CD4-positive, alpha-beta T cell treated with Interleukin-21 for 1 hour (primary cell): Measurements from ENCODE around the gene RGS6.

Experiments used
- DNase-seq: peaks from one replicate; pipeline ENCODE4 v3.0.0-alpha.2; 2020

RGS6 gene

DNA sequence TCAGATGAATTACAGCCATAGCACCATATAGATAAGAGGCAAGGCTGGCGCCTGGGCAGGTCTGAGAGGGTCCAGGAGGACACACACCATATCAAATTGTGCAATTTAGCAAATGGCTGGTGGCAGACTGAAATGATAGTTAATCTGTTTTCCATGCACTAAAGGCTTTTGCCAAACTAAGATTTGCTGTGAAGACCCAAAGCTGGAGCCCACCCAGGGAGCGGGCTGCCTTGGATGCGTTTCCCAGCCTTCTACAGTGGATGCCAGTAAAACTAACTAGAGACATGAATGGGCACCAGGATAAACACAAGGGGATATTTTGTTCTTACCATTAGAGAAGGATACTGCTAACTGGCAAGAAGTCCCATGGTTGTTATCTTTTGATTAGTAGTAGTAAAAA is 486.6 kb downstream of the RGS6 start:
- DNase-seq: no peak

DNA sequence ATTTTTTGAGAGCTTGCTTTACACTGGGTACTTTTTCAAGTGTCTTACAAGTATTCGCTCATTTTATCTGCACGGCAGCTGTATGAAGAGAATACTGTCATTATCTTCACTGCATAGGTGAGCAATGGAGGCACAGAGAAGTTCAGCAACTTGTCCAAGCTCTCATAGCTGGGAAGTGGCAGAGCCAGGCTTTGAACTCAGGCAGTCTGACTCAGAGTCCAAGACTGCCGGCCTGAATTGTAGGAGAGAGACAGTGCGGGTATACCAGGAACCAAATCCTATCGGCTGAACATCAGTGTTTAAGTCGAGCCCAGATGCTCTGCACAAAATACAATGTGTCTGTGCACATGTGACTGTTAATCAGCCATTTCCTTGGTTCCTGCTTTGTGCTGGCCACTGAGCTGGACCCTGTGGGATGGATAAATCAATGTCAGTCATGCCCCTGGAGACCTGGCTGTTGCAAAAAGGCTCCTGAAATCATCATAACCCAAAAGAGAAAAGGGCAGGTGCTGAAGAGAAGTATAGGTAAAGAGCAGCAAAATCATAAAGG is 487.1 kb downstream of the RGS6 start:
- no peak for DNase-seq

DNA sequence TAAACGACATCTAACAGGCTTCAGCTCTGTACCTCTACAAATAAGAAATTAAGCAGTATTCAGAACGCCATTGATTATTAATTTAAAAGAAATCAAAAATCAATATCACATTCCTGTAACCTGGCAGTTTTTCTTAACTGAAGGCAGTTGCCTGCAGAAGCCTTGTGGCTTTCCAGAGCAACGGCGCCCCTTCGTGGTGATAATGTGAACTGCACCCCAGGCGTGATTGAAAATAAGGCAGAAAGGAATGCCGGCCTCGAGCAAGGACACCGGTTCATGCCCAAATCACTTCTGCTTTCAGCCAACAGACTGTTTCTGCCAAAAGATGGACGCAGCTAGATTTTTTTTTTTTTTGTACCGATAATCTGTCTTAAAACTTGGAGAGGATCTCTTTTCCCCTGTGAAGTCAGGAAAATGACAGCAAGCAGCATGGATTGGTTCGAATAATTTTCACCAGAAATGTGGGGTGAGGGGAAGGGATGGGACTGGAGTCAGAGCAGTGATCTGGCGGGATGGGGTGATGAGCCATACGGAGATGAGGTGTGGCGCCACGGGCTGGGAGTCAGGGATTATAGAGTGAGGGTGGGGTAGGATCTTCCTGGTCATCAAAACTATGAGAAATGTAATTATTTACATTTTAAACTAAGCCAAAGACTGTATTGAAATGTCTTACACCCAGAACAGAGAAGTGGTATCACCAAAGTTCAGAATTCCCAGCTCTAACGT is 488.7 kb downstream of the RGS6 start:
- DNase-seq: peak; percentile 62

DNA sequence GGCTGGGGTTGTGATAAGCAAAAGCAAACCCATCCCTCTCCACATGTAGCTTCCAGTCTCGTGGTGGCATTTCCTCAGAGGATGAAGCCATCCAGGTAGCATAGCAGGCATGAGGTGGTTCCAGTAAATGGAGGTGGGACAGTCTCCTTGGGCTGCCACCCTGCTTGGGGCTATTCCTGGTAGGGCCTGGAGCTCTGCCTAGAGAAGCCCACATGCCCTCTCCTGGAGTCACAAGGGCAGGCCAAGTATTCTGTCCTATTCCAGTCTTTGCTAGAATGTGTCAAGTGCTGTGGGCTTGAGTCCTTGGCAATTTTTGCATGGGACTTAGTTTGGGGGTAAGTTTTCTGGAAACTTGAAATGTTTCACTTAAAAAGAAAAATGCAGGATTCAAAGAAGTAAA is 491.7 kb downstream of the RGS6 start:
- no peak for DNase-seq

DNA sequence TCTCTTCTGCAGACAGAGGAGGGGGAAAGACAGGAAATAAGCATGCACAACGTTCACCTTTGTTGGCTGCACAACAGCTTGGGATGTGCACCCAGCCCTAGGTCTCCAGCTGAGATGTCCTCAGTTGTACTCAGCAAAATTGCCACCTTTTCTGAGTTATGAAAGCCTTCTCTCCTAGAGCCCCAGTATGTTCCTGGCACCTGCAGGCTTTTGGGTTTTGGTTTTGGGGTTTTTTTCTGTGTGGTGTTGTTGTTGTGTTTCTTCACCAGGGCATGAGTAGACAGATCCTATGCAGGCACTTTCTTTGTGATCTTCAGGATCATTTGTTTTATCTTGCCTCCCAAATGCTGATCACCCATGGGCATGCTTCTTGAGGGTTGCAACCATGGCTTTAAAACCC is 498.2 kb downstream of the RGS6 start:
- no peak for DNase-seq

DNA sequence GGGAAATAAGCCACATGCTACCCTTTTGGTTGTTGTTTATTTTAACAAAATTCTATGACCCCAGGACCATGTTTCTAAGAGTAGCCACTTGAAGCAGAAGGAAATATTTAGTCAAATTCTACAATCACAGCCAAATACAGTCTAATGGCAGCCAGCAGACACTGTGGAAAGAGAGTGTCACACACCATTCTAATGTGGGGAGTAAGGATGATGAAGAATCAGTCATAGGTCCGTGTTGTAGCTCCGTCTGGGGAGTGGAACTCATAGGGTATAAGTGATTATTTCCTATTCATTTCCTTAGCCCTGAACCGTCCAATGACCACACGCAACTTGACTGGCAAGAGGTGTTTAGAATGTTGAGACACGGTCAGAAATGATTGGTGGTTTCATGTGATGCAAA is 500.5 kb downstream of the RGS6 start:
- DNase-seq: no peak

DNA sequence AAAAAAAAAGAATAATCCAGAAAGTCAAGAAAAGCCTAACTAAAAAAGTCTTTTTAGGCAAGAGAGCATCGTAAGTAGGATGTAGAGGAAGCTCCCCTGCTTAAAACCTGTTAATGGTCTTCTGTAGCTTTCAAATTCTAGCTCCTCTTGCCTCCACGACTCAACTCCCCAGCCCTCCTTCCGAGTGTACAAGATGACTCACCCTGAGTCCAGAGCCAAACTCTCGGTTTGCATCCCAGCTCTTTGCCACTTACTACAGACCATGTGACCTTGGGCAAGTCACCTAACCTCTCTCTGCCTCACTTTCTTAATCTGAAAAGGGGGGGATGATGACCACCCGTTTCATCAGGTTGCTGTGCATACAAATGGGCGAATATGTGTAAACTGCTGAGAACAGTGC is 501.3 kb downstream of the RGS6 start:
- DNase-seq: no peak

DNA sequence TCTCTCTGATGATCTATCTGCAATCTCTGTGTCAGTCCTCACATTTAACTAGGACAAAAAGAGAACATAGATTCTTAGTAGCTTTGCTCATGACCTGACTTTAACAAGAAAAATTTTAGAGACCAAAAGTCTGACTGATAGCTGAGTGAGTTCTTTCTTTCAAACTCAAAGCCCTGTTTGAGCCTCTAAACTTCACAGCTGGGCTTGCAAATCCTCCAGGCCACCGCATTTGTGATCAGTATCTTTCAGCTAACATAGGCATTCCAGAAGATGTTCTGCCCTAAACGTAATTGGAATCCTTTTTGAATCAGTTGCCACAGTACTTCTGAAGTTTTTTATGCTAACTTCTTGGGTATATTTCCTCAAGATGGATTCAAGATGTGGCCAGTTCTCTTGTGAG is 502.6 kb downstream of the RGS6 start:
- DNase-seq: no peak

DNA sequence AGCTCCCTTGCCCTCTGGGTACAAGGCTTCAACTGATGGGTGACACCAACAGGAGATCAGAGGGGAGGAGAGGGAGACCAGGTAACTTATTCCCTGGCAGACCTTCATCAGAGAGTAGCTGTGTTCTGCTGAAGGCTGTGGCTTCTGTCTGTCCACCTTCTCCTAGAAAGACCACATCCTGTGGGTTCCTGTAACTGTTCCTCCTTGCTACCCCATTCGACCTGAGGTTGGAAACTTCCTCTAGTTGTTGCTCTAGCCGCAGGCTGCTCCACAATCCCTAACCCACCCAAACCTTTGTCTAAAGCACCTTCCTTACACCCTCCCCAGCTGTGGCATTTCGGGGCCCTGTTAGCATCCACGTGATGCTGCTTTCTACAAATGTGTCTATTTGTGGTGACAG is 507.5 kb downstream of the RGS6 start:
- DNase-seq: peak; percentile 7

DNA sequence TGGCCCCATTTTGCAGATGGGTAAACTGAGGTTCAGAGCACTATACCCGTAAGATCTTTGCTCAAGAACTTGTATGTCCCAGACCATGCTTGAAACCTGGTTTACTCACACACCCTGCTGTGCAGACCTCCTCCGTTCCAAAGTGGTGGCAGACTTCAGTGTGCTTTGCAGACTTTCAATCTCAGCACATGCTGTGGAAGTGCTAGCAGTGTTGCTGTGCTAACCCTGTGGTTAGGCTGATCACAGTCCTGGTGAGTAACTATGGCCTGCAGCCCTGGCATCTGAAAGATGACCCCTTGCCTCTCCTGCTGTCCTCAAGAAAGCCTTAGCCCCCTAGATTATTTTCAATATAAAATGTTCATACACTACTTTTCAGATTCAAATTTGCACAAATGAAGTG is 511.0 kb downstream of the RGS6 start:
- no peak for DNase-seq

DNA sequence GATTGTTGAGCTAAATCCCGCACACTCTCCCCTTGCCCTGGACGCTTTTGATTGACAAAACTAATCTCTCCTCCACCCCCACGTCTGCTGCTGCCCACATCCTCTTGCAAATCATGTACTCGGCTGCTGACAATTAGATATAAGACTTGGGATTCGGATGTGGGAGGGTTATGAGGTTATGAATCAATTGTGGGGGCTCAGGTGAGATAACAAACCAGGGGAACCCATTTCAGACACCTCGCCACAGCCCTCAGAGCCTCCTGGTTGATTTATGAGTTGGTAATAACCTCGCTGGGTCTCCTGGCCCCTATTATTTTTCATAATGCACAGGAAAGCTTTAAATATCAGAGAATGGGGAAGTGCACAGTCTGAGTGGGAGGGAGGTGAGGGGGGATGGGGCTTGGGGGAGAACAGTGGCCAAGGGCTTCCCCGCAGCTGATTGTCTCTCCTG is 511.8 kb downstream of the RGS6 start:
- DNase-seq: peak; percentile 40

DNA sequence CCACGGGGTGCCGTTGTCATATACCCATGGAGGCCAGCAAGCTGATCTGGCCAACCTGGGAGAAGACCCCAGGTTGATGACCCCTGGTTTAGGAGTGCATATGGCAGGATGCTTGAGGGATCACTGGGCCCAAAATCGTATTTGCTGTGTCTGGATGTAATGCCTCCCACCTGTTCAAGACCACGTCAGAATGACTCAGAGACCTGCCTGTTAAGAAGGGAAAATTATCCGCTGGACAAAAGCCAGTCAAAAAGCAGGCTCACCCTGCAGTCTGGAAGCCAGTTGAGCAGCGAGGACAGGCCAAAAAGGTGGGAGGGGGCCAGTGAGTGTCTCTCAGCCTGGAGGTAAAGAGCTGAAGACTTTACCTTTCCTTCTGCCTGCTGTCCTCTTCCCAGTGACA is 512.5 kb downstream of the RGS6 start:
- DNase-seq: no peak

DNA sequence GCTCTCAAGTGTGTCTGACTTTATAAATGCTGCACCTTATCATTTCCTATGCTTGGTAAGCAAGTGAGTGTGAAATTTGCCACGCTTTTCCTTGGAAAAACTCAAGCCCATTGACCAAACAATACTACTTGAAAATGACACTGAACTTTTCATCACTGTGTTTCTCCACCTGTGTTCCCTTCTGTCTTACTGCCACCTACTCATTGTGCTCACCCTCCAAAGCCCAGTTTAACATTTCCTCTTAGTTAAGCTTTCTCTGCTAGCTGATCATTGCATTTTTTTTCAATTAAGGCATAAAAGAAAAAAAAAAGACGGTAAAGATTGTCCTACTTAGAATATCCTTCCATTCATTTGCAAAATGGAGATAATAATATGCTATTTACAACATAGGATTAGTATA is 516.0 kb downstream of the RGS6 start:
- no peak for DNase-seq

DNA sequence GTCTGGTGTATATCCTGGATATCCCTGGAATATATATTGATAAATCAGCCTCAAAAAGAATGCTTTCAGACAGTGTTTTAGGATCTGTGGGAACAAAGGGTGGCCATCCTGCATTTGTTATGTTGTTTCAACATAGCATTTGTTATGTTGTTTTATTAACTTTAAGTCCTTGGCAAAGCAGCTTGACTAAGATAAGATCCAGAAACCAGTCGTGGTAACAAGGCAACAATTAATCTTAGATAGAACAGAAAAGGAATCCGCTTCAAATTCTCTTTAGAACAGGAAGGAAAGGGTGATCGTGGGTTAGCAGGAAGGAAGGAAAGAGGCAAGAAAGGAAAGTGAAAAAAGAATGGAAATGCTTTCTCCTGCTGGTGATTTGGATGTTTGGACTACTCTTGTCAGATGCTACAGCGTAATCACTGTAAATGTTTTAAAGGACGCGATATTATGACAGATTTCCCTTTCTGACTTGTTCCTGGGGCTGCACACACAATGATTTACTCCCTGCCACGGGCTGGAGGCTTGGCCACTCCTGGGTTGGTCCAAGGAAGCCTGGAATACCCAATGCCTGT is 518.3 kb downstream of the RGS6 start:
- DNase-seq: no peak

DNA sequence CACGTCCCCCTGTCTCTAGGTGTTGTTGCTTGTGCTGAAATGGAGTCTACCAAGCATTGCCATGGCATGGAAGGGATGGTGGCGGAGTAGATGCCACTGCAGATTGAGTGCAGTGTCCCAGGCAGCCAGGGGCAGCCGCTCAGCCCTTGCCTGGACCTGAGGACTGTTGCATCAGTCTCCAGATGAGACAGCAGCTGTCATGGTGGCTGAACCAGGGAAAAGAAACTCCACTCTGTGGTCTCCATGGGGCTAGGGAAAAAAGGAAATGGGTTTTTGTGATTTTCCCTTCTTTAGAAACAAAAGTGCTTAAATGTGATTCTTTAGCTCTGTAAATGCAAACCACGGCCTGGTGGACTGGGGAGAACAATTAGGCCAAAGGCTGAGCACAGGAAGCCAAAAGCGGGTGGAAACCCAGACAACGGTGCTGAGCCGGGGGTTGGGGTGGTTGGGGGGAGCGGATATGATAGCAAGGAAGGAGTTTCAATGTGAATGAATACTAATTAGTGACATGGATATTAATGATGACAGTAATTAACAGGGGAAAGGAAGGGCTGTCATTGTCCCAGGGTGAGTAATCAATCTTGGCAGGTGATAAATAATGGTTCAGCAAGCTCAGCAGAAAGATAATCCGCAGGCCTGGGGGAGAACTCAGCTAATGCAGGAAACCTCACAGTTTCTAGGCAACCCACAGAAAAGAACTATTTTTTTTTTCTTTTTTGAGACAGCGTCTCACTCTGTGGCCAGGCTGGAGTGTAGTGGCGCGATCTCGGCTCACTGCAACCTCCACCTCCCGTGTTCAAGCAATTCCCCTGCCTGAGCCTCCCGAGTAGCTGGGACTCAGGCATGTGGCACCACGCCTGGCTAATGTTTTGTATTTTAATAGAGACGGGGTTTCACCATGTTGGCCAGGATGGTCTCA is 519.1 kb downstream of the RGS6 start:
- DNase-seq: peak; percentile 58

DNA sequence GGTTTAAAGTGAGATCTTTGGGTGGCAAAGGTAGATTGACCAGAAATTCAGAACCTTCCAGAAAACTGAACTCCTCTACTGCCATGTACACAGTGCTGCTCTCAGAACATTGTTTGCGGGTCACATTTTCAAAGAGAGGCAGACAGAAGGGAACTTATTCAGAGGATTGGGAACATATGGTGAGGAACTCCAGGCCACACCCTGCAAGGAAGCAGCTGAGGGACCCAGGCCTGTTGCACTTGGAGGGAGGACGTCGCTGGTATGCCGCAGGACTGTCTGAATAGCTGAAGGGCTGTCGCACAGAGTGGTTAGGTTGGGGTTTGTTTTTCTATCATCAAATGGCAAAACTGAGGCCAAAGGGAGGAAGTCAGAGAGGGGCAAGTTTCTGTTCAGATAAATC is 520.5 kb downstream of the RGS6 start:
- no peak for DNase-seq

DNA sequence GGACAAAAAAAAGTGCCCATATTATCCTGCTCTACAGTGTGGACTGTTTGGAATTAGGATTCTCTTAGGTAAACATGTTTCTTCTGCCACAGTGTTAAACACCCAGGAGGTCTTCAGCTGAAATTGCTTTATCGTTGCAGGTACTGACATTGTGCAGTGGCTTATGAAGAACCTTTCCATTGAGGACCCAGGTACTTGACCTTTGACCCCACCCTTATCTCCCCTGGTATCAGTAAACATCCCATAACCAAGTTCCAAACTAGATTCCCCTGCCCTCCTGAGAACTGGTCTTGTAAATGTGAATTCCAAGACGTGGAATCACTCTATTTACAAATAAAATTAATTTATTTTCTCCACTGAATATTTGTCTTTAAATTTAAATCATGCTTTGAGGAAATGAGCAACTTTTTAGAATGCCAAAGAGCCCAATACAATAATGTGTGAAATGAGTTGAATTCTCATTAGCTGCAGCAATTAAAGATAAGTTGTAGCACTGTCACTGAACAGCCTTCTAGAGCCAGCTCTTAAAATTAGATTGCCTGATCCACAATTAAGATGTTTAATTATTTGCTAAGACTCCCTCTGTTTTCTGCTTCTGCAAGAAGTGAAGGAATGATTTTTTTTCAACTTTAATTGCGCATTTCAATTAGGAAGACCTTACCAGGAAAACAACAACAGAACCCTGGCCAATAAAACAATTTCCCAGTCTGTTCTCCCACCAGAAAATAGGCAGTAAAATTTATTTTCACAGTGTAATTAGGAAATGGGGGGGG is 522.3 kb downstream of the RGS6 start:
- DNase-seq: no peak

DNA sequence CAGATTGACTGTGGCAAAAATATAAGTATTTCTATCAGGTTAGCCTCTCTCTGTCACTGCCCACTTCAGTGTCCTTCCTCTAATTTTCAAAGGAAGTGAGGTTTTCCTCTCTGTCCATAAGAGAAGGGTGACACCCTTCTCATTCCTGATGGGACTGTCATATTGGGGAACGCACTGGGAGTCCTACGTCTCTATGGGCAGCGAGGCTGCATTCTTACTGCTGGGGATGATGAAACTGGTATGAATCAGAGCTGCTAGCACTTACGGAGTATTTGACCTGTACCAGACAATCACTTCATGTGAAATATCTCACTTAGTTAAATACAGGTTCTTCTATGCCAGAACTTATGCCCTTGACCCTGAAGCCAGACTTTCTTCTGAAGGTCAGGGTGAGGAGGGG is 525.4 kb downstream of the RGS6 start:
- no peak for DNase-seq

DNA sequence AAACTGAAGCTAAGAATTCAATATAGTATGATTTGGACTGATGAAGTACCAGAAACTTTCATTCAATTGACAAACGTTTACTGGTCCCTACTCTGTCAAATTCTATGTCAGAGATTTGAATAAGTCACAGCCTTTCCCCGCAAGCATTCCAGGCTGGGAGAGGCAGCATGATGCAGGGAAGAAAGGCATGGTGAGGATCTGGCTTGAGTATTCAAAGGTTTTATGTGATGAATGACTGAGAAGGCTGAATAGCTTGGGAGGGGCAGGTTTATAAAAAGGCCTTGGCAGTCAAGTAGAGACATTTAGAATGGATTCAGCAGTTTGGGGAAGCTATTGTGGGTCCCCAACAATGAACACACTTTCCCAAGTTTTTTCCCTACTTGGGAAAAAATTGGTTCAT is 529.8 kb downstream of the RGS6 start:
- DNase-seq: no peak

DNA sequence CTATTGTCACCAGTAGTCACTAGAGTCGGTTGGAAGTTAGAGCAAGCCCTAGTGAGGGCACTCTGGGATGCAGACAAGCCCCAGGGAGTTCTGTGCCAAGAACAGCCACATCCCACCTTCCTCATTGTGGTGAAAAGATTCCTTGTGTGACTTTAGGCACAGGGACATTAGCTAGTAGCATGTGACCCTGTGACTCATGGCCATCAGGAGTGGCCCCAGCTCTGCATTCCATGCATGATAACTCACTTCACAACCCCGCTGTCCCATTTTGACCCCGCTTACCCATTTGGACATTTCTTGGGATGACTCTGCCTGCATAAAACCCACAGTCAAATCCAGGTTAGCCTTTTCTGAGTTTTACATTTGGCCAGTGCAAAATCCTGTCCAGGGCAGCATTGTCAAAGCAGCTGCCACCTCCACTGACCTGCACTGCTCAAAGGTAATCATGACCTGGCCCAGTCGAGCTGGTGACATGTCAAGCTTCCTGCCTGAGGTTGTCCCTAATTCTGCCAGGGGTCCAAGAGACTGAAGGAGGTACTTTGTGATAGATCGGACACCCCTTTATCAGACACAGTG is 531.1 kb downstream of the RGS6 start:
- no peak for DNase-seq

DNA sequence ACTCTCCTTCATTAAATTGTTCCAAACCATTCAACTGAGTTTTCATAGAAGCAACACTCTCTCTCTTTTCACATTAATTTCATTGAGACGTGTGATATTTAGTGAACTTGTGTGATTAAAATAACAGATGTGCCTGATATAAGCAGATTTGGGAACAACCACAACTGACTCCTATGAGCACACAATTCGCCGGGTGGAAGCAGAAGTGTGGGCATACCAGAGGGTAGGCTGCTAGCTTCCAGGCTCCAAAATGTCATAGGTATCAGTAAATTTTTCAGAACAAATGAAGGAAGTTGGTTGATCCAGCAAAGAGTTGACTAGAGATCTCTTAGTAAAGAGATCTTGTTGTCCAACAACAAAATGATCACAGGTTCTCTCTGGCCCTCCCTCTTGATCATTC is 532.0 kb downstream of the RGS6 start:
- DNase-seq: no peak

DNA sequence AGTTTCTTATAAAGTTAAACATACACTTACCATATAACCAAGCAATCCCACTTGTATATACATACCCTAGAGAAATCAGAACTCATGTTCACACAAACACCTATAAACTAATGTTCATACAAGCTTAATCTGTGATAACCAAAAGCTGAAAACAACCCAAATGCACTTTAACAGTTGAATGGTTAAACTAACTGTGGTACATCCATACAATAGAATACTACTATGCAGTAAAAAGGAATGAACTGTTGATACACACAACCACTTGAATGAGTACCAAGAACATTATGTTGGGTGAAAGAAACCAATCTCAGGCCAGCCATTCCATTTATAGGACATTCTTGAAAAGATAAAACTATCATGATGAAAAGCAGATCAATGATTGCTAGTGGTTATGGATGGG is 534.1 kb downstream of the RGS6 start:
- DNase-seq: no peak

DNA sequence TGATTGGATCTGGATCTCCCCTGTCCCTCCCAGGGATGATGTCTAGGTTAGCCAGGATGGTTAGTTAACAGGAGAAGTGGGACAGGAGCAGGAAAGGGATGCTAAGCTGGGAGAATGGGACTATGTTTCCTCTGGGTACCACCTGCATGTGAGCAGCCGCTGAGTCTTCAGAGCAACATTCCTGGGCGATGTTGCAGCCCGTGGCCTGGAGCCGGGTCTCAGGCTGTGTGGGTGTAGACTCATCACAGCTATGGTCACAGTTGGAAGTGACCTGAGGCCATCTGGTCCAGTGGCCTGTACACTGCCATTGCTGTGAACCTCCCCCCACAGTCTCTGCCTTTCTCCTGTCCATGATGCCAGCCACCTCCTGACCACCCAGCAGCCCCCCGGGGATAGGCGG is 539.1 kb downstream of the RGS6 start:
- DNase-seq: no peak
